ENCODE results near the gene MTHFR.
A peak's percentile ranks its signal among the peaks of the same experiment; 100 is the strongest.

MTHFR gene

DNA sequence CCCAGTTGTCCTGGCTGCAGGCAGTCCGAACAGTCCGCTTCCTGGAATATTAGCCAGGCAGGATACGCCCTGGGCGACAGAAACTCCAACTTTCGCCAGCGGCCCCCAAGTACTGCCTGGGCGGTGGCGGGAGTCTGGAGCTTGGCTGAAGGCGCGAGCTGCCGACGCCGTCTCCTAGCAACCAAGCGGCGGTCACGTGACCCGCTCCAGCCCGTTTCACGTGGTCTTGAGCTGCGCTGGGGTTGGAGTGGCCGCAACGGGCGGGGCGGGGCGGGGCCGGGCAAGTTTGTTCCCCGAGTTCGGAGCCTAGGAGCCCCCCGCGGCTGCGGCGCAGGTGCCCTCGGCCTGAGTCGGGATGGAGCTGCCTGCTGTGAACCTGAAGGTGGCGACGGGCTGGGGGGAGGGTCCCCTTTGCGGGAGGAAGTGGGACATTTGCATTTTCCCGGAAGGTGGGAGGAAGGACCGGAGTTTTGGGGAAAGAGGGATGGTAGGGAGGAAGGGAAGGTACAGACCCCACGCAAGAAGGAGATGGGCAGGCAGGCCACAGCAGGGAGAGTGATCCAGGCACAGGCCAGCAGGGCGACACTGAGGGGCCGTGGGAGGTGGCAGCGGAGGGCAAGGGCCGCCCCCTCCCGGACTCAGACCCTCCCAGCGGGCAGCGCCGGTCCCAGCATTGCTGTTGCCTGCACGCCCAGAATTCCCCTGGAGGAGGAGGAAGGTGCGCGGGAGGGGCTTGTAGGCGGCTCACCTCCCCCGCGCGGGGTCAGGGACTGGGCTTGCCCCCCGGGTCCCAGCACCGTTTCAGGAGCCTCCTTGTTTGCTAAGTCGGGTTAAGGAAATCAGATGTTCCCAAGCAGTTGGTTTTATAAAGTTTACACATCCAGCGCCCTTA, 69.7 kb downstream of the MTHFR start, which contains the start of gene AGTRAP:
TSS of gene AGTRAP (plus strand) at position 283 of the 892 bp plus-strand sequence. CDS start at position 356, 73 bp downstream.
- Mint-ChIP-seq H3K27me3 (no peaks in the 10 kb centered on the region), H3K4me3 (peak within 1 kb of the TSS; percentile 96), H3K36me3 (ENCODE audit: low read depth) (peaks cover 5% of the 10 kb centered on the region), H3K27ac (peak within 1 kb of the TSS; percentile 93), H3K4me1 (ENCODE audit: low read depth) (peaks cover 59% of the 10 kb centered on the region), H3K9me3 (no peaks in the 10 kb centered on the region)
- DNase-seq, result peak; percentile 89

All from activated T-cell treated with anti-CD3 and anti-CD28 coated beads, Interleukin-2, amount 50 U/mL, for 24 hours (primary cell).